ENCODE measurements around the gene USP30.

- no peak for TF ChIP-seq CTCF (IDR thresholded peaks at IDR 0.05; ENCODE audit: borderline replicate concordance, extremely low read depth, low read length, poor library complexity, severe bottlenecking)
- TF ChIP-seq EZH2 (IDR thresholded peaks at IDR 0.05; ENCODE audit: borderline replicate concordance, low read depth, low read length, severe bottlenecking), result no peak
Measured at GRCh38 chr12:109115404-109115757, 63.0 kb downstream of the USP30 start.
